ENCODE data around the gene TNFRSF13B. TPM values are rescaled to one million over a fixed set of nuclear protein-coding genes. Genes with fewer than 3 reads are reported as not detected.

TNFRSF13B gene
- total RNA-seq, 2 experiments from 2014 or later: 0.31 to 0.52 TPM

DNA sequence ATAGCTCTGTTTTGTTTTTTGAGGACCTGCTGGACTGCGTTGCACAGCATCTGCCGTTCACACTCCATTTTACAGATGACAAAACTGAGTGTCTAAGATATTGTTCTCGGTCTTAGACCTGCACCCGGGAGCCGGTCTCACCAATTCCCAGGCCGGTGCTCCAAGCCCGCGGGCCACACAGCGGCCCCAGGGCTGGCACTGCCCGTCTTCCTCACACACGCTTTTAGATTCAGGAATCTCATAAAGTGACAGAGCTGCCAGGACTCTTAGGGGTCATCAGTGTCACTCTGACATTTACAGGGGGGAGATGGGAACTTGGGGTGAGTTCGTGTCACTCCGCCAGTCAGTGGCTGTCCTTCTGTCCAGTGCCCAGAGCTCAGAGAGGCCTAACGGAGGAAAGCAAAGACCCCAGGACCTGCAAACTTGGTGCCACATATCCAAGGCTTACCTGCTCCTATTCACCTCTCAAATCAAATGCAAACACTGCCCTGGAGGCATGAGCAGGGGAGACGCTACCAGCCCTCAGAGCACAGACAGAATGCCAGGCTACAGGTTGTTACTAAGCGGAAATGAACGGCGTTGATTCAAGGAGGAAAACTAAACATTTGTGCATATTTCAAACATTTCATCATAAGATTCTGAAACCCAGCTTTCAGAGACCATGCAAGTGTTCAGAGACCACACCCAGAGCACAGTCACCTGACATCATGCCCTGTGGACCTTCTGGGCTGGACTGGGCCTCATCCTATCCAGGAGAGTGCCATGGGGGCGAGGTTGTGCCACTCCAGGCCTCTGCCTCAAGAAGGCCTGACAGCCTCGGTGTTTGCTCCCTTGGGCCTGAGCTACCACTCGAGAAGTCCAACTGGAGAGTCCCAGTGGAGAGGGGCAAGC lies 29.5 kb downstream of the TNFRSF13B start:
- H3K4me3 Mint-ChIP-seq: no peak overlapping the region
- DNase-seq: no peak
- no peak overlapping the region for H3K27ac Mint-ChIP-seq
- no peaks in the 10 kb centered on the region for H3K4me1 Mint-ChIP-seq
- H3K9me3 Mint-ChIP-seq: no peaks in the 10 kb centered on the region
- H3K27me3 Mint-ChIP-seq: no peaks in the 10 kb centered on the region
- no peaks in the 10 kb centered on the region for H3K36me3 Mint-ChIP-seq

DNA sequence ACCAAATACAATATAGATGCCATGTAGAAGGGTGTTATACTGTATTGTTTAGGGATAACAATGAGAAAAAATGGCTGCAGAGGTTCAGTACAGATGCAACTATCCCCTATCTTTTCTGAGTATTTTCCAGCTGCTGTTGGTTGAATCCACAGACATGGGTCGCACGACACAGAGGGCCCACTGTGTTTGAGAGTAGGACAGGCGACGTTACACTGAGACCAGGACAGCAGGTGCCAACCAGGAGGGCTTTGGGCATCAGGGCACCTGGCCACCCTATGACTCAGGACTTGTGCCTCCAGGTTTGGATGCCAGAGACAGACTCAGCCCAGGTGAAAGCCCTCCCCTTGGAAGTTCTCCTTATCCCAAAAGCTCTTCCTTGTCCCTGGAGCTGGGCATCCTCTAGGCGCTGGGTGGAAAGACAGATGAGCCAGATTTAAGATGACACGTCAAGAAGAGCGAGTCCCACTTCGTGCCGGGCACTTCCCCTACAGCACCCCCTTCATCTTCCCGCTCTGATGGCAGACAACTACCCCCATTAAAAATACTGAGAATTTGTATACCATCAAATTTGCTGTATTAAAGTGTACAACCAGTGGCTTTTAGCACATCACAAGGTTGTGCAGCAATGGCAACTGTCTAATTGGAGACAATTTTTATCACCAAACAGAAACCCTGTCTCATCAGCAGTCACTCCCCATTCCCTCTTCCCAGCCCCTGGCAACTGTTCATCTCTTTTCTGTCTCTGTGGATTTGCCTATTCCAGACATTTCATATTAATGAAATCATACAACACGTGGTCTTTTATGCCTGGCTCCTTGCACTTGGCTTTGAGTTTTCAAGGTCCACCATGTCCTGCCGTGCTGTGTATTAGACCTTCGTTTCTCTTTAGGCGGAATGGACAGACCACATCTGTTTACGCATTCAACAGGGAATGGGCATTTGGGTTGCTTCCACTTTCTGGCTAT lies 30.6 kb downstream of the TNFRSF13B start:
- no peaks in the 10 kb centered on the region for H3K36me3 Mint-ChIP-seq
- no peaks in the 10 kb centered on the region for H3K9me3 Mint-ChIP-seq
- no peak overlapping the region for H3K4me3 Mint-ChIP-seq
- no peak overlapping the region for H3K27ac Mint-ChIP-seq
- DNase-seq: no peak
- no peaks in the 10 kb centered on the region for H3K4me1 Mint-ChIP-seq
- H3K27me3 Mint-ChIP-seq: no peaks in the 10 kb centered on the region

- H3K4me3 Mint-ChIP-seq: no peak overlapping the region
- no peaks in the 10 kb centered on the region for H3K36me3 Mint-ChIP-seq
- no peaks in the 10 kb centered on the region for H3K4me1 Mint-ChIP-seq
- no peak for DNase-seq
- no peaks in the 10 kb centered on the region for H3K9me3 Mint-ChIP-seq
- no peak overlapping the region for H3K27ac Mint-ChIP-seq
- no peaks in the 10 kb centered on the region for H3K27me3 Mint-ChIP-seq
Observed at GRCh38 chr17:16940116-16940881, 31.6 kb downstream of the TNFRSF13B start.

- no peak overlapping the region for H3K27ac Mint-ChIP-seq
- no peaks in the 10 kb centered on the region for H3K4me1 Mint-ChIP-seq
- H3K27me3 Mint-ChIP-seq: no peaks in the 10 kb centered on the region
- H3K9me3 Mint-ChIP-seq: no peaks in the 10 kb centered on the region
- no peak overlapping the region for H3K4me3 Mint-ChIP-seq
- no peak for DNase-seq
- no peaks in the 10 kb centered on the region for H3K36me3 Mint-ChIP-seq
Observed at GRCh38 chr17:16939606-16940115, 32.3 kb downstream of the TNFRSF13B start.

- no peak for DNase-seq
- no peak overlapping the region for H3K27ac Mint-ChIP-seq
- no peaks in the 10 kb centered on the region for H3K4me1 Mint-ChIP-seq
Observed at GRCh38 chr17:16939208-16939576, 32.7 kb downstream of the TNFRSF13B start.

DNA sequence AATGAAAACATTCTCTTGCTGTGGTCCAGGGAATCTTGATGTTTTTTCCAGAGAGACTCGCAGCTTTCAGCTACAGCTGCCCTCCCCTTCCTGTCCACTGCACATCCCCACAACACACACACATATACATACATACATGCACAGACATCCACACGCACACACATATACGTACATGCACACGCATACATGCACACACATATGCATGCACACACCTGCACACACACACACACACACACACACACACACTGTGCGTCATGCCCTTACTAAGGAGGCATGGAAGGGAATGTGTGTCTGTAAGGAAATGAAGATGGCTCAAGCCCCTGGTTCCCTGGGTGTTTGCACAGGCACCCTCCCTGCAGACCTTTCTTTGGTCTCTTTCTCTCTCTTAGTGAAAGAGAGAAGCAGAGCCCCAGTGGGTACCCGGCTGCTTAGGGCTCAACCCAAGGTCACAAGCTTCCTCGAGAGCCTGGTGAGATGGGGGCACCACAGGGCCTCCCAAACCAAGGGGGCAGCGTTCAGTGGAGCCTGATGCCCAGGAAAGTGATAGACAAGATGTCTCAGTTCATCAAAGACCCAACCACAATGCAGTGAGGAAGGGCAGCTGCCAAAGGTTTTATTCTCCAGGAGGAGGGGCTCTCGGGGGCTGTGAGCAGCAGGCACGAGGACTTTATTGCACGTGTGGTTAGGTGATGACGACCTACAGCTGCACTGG lies 33.3 kb downstream of the TNFRSF13B start:
- Mint-ChIP-seq H3K9me3 (no peaks in the 10 kb centered on the region), H3K4me1 (no peaks in the 10 kb centered on the region), H3K27ac (no peak overlapping the region), H3K4me3 (no peak overlapping the region), H3K27me3 (no peaks in the 10 kb centered on the region), H3K36me3 (no peaks in the 10 kb centered on the region)
- DNase-seq: no peak

More at GRCh38 chr17:16939208-16939576, 32.7 kb downstream of the TNFRSF13B start:
- no peaks in the 10 kb centered on the region for H3K36me3 Mint-ChIP-seq
- no peaks in the 10 kb centered on the region for H3K9me3 Mint-ChIP-seq
- H3K27me3 Mint-ChIP-seq: no peaks in the 10 kb centered on the region
- H3K4me3 Mint-ChIP-seq: no peak overlapping the region

- H3K27me3 Mint-ChIP-seq: no peaks in the 10 kb centered on the region
- no peak overlapping the region for H3K27ac Mint-ChIP-seq
- DNase-seq: no peak
- no peak overlapping the region for H3K4me3 Mint-ChIP-seq
- no peaks in the 10 kb centered on the region for H3K9me3 Mint-ChIP-seq
- no peaks in the 10 kb centered on the region for H3K4me1 Mint-ChIP-seq
- no peaks in the 10 kb centered on the region for H3K36me3 Mint-ChIP-seq
Observed at GRCh38 chr17:16938031-16938430, 33.9 kb downstream of the TNFRSF13B start.

DNA sequence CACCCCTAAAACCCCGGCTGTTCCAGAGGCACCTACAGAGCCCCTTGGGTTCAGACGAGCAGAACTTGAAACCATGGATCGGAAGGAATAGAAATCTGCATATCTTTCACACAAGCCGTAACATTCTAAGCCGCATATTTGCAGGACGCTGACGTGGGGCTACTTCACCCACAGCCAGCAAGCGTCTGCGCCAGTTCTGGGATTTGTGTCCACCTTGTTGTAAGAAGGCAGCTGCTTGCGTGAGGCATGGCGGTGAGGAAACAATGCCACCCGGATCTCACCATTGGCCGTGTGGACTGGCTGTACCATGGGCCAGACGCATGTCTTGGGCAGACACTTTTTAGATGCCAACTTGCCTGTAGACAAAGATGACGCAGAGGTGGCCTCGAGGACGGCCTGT lies 34.5 kb downstream of the TNFRSF13B start:
- H3K27ac Mint-ChIP-seq: no peak overlapping the region

GRCh38 chr17:16936536-16937310 lies 35.2 kb downstream of the TNFRSF13B start:
- DNase-seq: no peak
- H3K27ac Mint-ChIP-seq: no peak overlapping the region
- no peaks in the 10 kb centered on the region for H3K9me3 Mint-ChIP-seq
- H3K4me3 Mint-ChIP-seq: no peak overlapping the region
- H3K27me3 Mint-ChIP-seq: no peaks in the 10 kb centered on the region
- no peaks in the 10 kb centered on the region for H3K36me3 Mint-ChIP-seq
- no peaks in the 10 kb centered on the region for H3K4me1 Mint-ChIP-seq

More for the DNA sequence above, 34.5 kb downstream of the TNFRSF13B start:
- no peaks in the 10 kb centered on the region for H3K9me3 Mint-ChIP-seq
- no peak overlapping the region for H3K4me3 Mint-ChIP-seq
- H3K4me1 Mint-ChIP-seq: no peaks in the 10 kb centered on the region
- no peaks in the 10 kb centered on the region for H3K27me3 Mint-ChIP-seq
- no peaks in the 10 kb centered on the region for H3K36me3 Mint-ChIP-seq
- DNase-seq: no peak

- H3K36me3 Mint-ChIP-seq: no peaks in the 10 kb centered on the region
- H3K9me3 Mint-ChIP-seq: no peaks in the 10 kb centered on the region
- H3K27me3 Mint-ChIP-seq: no peaks in the 10 kb centered on the region
- no peak for DNase-seq
- H3K4me3 Mint-ChIP-seq: no peak overlapping the region
- no peak overlapping the region for H3K27ac Mint-ChIP-seq
- no peaks in the 10 kb centered on the region for H3K4me1 Mint-ChIP-seq
Observed at GRCh38 chr17:16935786-16936185, 36.1 kb downstream of the TNFRSF13B start.

DNA sequence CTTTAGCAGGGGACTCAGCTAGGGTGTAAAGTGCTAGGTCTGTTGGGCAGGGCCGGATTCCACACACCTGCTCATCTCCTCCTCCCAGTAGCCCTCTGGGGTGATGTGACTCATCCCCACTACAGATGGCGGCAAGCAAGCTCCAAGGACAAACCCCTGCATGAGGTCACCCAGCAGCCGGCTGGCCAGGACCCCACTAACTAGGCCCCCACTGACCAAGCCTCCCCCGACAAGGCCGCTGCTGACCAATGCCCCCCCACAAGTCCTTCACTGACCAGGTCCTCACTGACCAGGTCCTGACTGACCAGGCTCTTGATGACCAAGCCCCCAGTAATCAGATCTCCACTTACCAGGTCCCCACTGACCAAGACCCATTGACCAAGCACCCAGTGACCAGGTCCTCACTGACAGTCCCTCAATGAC lies 36.7 kb downstream of the TNFRSF13B start:
- no peak for DNase-seq

GRCh38 chr17:16934836-16935235 lies 37.1 kb downstream of the TNFRSF13B start:
- no peak overlapping the region for H3K4me3 Mint-ChIP-seq
- H3K27ac Mint-ChIP-seq: no peak overlapping the region
- no peaks in the 10 kb centered on the region for H3K27me3 Mint-ChIP-seq
- no peaks in the 10 kb centered on the region for H3K4me1 Mint-ChIP-seq
- DNase-seq: no peak
- H3K9me3 Mint-ChIP-seq: no peaks in the 10 kb centered on the region
- no peaks in the 10 kb centered on the region for H3K36me3 Mint-ChIP-seq

More for the DNA sequence above, 36.7 kb downstream of the TNFRSF13B start:
- H3K27me3 Mint-ChIP-seq: no peaks in the 10 kb centered on the region
- H3K36me3 Mint-ChIP-seq: no peaks in the 10 kb centered on the region
- no peaks in the 10 kb centered on the region for H3K4me1 Mint-ChIP-seq
- H3K4me3 Mint-ChIP-seq: no peak overlapping the region
- no peaks in the 10 kb centered on the region for H3K9me3 Mint-ChIP-seq
- H3K27ac Mint-ChIP-seq: no peak overlapping the region

- no peaks in the 10 kb centered on the region for H3K4me1 Mint-ChIP-seq
- H3K27me3 Mint-ChIP-seq: no peaks in the 10 kb centered on the region
- no peaks in the 10 kb centered on the region for H3K9me3 Mint-ChIP-seq
- no peak overlapping the region for H3K4me3 Mint-ChIP-seq
- DNase-seq: no peak
- no peak overlapping the region for H3K27ac Mint-ChIP-seq
- H3K36me3 Mint-ChIP-seq: no peaks in the 10 kb centered on the region
Observed at GRCh38 chr17:16934133-16934795, 37.7 kb downstream of the TNFRSF13B start.

Data from activated naive CD8-positive, alpha-beta T cell treated with anti-CD3 and anti-CD28 coated beads for 36 hours (primary cell).